Immature natural killer cell (primary cell): Measurements from ENCODE around the gene NAGS. TPM values are rescaled to one million over a fixed set of nuclear protein-coding genes. Genes with fewer than 3 reads are reported as not detected.
A peak's percentile ranks its signal among the peaks of the same experiment; 100 is the strongest.

Source experiments
- DNase-seq, 3 donors: peaks; one replicate each; pipeline ENCODE4 v3.0.0; 2022; ENCODE audit warnings: mixed read lengths in 1 of 3
- H3K27ac Mint-ChIP-seq, 6 donors: one replicate each; pipeline ENCODE4 v1.8.0; 2020; ENCODE audit warnings: mixed read lengths in 6 of 6, mild to moderate bottlenecking in 5 of 6, inconsistent platforms in 4 of 6, moderate library complexity in 3 of 6
- H3K27me3 Mint-ChIP-seq, 3 donors: one replicate each; pipeline ENCODE4 v1.8.0; 2020 to 2021; ENCODE audit warnings: low read depth in 3 of 3, mild to moderate bottlenecking in 3 of 3, mixed read lengths in 3 of 3, moderate library complexity in 3 of 3, inconsistent platforms in 1 of 3
- H3K36me3 Mint-ChIP-seq, 3 donors: one replicate each; pipeline ENCODE4 v1.8.0; 2020; ENCODE audit warnings: mixed read lengths in 3 of 3, inconsistent platforms in 2 of 3, mild to moderate bottlenecking in 2 of 3
- H3K4me1 Mint-ChIP-seq, 2 donors: one replicate each; pipeline ENCODE4 v1.8.0; 2020; ENCODE audit warnings: inconsistent platforms in 2 of 2, mild to moderate bottlenecking in 2 of 2, mixed read lengths in 2 of 2, moderate library complexity in 1 of 2
- H3K4me3 Mint-ChIP-seq, 5 donors: one replicate each; pipeline ENCODE4 v1.8.0; 2020; ENCODE audit warnings: mild to moderate bottlenecking in 5 of 5, mixed read lengths in 5 of 5, inconsistent platforms in 3 of 5, moderate library complexity in 3 of 5
- H3K9me3 Mint-ChIP-seq, 6 donors: one replicate each; pipeline ENCODE4 v1.8.0; 2020; ENCODE audit warnings: mild to moderate bottlenecking in 6 of 6, mixed read lengths in 6 of 6, inconsistent platforms in 4 of 6, moderate library complexity in 3 of 6
- polyA plus RNA-seq, 3 donors: library from polyadenylated mRNA; unstranded; fragments of 300-500 nt; fragmentation: Illumina TruSeq; gene quantifications; one replicate each; pipeline ENCODE4 v1.2.3, GENCODE V29; 2021

Gene NAGS
- polyA plus RNA-seq, 3 donors from 2014 or later: 0.75 to 1.9 (median 1.2) TPM

DNA sequence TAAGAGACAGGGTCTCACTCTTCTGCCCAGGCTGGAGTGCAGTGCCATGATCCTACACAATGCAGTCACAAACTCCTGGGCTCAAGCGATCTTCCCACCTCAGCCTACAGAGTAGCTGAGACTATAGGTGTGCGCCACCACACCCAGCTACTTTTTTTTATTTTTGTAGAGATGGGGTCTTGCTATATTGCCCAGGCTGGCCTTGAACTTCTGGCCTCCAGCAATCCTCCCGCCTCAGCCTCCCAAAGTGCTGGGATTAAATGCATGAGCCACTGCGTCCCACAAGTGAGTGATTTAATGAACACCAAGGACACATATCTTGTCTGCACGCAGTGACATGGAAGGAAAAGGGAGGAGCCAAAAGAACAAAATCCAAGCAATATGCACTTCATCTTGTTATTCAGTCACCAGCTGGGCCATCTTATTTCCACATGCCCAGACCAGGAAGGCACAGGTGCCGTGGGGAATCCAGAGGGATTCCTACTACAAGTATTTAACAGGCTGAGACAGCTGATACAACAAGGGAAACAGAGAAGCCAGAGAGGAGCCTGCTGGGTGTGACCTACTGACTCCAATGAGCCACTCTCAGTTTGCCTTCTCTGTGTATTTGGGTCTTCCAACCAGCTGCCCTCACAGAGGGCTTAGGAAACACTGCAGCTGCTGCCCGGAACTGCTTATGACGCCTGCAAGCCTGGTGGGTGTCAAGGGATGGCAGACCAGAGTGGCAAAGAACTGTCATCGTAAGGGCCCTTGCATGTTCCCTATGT, 45.1 kb downstream of the NAGS start:
- Mint-ChIP-seq H3K4me1 (peaks cover 10 to 36% of the 10 kb centered on the region in 2 donors), H3K9me3 (no peaks in the 10 kb centered on the region), H3K36me3 (peaks cover 12 to 19% (median 18%) of the 10 kb centered on the region in 3 donors), H3K27me3 (no peaks in the 10 kb centered on the region), H3K4me3 (no peak overlapping the region), H3K27ac (no peak overlapping the region)
- DNase-seq: no peak

DNA sequence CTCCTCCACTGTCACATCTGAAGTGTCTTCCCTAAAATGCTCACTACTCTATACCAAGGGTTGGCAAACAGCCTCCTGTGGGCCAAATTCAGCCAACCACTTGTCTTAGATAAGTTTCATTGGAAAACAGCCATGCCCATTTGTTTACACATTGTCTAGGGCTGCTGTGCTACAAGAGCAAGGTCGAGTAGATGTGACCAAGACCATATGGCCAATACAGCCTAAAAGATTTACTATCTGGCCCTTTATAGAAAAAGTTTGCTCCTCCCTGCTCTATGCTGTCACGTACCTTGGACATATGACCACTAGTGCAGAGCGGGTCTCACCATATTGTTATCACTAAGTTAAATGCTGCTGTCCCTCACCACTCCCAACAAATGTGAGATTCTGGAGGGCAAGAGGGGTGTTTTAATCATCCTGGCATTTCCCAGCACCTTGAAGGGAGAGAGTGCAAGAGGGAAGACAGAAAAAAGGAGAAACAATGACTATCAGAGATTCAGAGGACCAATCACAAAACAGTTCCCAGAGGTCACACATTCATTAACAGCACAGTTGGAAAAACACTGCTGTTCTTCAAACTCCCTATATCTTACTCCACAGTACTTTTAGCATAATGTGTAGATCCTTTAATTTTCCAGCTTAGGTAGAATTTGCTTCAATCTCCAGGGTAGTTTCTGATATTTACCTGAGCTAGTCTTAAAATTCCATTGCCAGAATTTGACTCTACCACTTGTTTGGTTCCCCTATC, 48.9 kb downstream of the NAGS start:
- no peaks in the 10 kb centered on the region for H3K9me3 Mint-ChIP-seq
- H3K27me3 Mint-ChIP-seq: peaks cover 0 to 2% (median 0%) of the 10 kb centered on the region in 3 donors
- H3K27ac Mint-ChIP-seq: peak overlapping the region in 4 of 6 donors; percentile 6 to 34 (median 9)
- peaks cover 7 to 15% (median 14%) of the 10 kb centered on the region in 3 donors for H3K36me3 Mint-ChIP-seq
- H3K4me3 Mint-ChIP-seq: no peak overlapping the region
- DNase-seq: no peak
- peaks cover 6 to 23% of the 10 kb centered on the region in 2 donors for H3K4me1 Mint-ChIP-seq

Other genes with a start within 250 kb of the NAGS start
- gene SOST, start 245.8 kb upstream of the NAGS start, polyA plus RNA-seq: under 1 TPM in 1 of 3 donors, not detected in 2; 0.10 TPM
- 10 to 100 TPM in 2 of 3 donors, 1 to 10 TPM in 1; 9.1 to 13.6 (median 12.3) TPM for gene DUSP3, start 225.6 kb upstream of the NAGS start, polyA plus RNA-seq
- gene CFAP97D1, start 224.2 kb upstream of the NAGS start, polyA plus RNA-seq: not detected
- gene MPP3, start 171.5 kb upstream of the NAGS start, polyA plus RNA-seq: not detected
- gene CD300LG, start 157.4 kb upstream of the NAGS start, polyA plus RNA-seq: not detected
- under 1 TPM in 1 of 3 donors, not detected in 2; 0.55 TPM for gene MPP2, start 97.1 kb upstream of the NAGS start, polyA plus RNA-seq
- gene PPY, start 62.1 kb upstream of the NAGS start, polyA plus RNA-seq: not detected
- gene PYY, start 50.7 kb upstream of the NAGS start, polyA plus RNA-seq: not detected
- gene TMEM101, start 10.3 kb downstream of the NAGS start, polyA plus RNA-seq: 10 to 100 TPM; 31.6 to 40.3 (median 38.3) TPM
- gene LSM12, start 62.0 kb downstream of the NAGS start, polyA plus RNA-seq: 10 to 100 TPM; 56.5 to 82.6 (median 77.9) TPM
- gene G6PC3, start 66.1 kb downstream of the NAGS start, polyA plus RNA-seq: 10 to 100 TPM; 30.9 to 41.6 (median 31.5) TPM
- 10 to 100 TPM; 12.0 to 28.7 (median 20.3) TPM for gene HDAC5, start 119.0 kb downstream of the NAGS start, polyA plus RNA-seq
- gene HROB, start 137.3 kb downstream of the NAGS start, polyA plus RNA-seq: 1 to 10 TPM in 1 of 3 donors, under 1 TPM in 1, not detected in 1; 0.22 to 1.0 TPM
- gene ASB16, start 166.1 kb downstream of the NAGS start, polyA plus RNA-seq: under 1 TPM in 1 of 3 donors, not detected in 2; 0.27 TPM
- 10 to 100 TPM; 20.2 to 32.8 (median 26.5) TPM for gene TMUB2, start 182.3 kb downstream of the NAGS start, polyA plus RNA-seq
- gene ATXN7L3, start 195.3 kb downstream of the NAGS start, polyA plus RNA-seq: 10 to 100 TPM in 1 of 3 donors, 1 to 10 TPM in 2; 5.1 to 11.9 (median 6.8) TPM
- gene UBTF, start 215.1 kb downstream of the NAGS start, polyA plus RNA-seq: 10 to 100 TPM in 2 of 3 donors, 1 to 10 TPM in 1; 7.2 to 68.8 (median 21.6) TPM